Effector memory CD4-positive, alpha-beta T cell (primary cell): Measurements from ENCODE around the gene CSPG4.

ENCODE experiments used
- DNase-seq, 3 donors: peaks; one replicate each; pipeline ENCODE4 v3.0.0-alpha.2; 2020
- H3K27ac ChIP-seq: 2 replicates; pipeline ENCODE4 v1.7.0; 2013; ENCODE audit warnings: mild to moderate bottlenecking, low read length, moderate library complexity; ENCODE audit not compliant: insufficient read depth, poor library complexity, severe bottlenecking
- H3K27me3 ChIP-seq: replicated peaks from 2 replicates; pipeline ENCODE4 v1.7.0; 2013; ENCODE audit warnings: mild to moderate bottlenecking, low read length; ENCODE audit not compliant: insufficient read depth, control insufficient read depth, poor library complexity, severe bottlenecking
- H3K36me3 ChIP-seq: 2 replicates; pipeline ENCODE4 v1.7.0; 2013; ENCODE audit warnings: mild to moderate bottlenecking, low read length, moderate library complexity; ENCODE audit not compliant: control insufficient read depth, insufficient read depth
- H3K4me1 ChIP-seq: 2 replicates; pipeline ENCODE4 v1.7.0; 2013; ENCODE audit warnings: low read length, mild to moderate bottlenecking; ENCODE audit not compliant: control insufficient read depth, insufficient read depth, poor library complexity, severe bottlenecking
- H3K4me3 ChIP-seq: 2 replicates; pipeline ENCODE4 v1.7.0; 2013; ENCODE audit warnings: low read length, low read depth, mild to moderate bottlenecking; ENCODE audit not compliant: insufficient read depth, poor library complexity, severe bottlenecking
- H3K9me3 ChIP-seq: 2 replicates; pipeline ENCODE4 v1.7.0; 2013; ENCODE audit warnings: mild to moderate bottlenecking, low read length, moderate library complexity; ENCODE audit not compliant: control insufficient read depth

The CSPG4 gene

DNA sequence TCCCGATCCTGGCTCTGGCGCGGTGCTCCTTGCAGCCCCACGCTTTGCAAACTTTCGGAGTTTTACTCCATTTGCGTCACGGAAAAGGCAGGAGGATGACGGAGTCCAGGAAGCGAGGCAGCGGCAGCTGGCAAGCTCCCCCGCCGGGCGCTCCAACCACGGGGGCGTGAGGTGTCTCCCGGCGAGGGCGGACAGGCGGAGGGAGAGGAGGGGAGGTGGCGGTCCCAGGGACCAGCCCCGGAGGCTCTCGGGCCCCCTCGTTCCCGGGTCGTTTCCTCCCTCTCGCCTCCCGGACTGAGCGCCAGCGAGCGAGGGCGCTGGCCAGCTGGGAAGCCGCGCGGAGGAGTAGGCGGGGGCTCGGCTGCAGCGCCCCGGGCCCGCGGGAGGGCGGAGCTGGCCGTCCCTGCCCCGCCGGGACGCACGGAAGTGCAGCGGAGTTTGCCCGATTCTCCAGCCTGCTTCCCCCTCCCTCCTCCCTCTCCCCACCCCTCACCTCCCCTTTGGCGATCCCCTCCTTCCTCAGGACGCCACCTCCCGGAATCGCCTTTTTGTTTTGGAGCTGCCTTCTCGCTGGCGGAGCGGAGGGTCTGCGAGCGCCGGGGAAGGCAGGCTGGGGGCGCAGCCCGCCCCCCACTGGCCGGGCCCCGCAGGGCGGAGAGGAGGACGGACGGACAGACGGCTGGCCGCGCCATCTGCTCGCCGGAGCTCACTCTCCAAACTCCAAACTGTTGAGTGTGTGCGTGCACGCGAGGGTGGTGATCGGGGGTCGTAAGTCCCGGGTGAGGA is 65.1 kb downstream of the CSPG4 start, which contains the start of gene SNX33:
Gene SNX33, plus strand, starts transcription at position 543 of the 786 bp plus-strand sequence. CDS start 1,191 bp downstream, outside the sequence.
- Histone ChIP-seq H3K36me3 (no peaks in the 10 kb centered on the region), H3K4me3 (peak within 1 kb of the TSS; percentile 99), H3K4me1 (peaks cover 9% of the 10 kb centered on the region), H3K27ac (peak within 1 kb of the TSS; percentile 60), H3K27me3 (no peaks in the 10 kb centered on the region), H3K9me3 (no peaks in the 10 kb centered on the region)
- DNase-seq = peak; percentile 30 to 47 (median 37)

DNA sequence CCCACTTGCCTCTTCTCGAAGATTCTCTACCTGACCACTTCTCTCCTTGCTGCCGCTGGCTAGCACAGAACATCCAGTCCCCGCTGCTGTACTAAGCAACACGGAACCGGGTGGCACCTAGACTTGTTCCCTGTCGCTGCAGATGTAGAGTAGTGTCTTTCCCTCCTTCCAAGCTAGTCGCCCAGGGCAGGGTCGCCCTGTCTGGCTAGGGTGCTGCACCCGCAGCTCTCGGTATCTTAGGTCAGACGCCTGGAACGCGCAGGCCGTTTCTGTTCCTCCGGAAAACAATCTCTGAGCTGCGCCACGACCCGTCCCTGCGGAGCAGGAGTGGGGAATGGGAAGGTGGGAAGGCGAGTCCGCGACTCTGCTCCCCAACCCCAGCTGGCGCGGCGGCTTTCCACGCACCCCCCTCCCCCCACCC is 65.7 kb downstream of the CSPG4 start:
- Histone ChIP-seq H3K9me3 (no peaks in the 10 kb centered on the region), H3K4me1 (peaks cover 9% of the 10 kb centered on the region), H3K27me3 (no peaks in the 10 kb centered on the region), H3K4me3 (peak overlapping the region; percentile 99), H3K36me3 (no peaks in the 10 kb centered on the region), H3K27ac (peak overlapping the region; percentile 60)
- DNase-seq = no peak

- no peaks in the 10 kb centered on the region for H3K9me3 ChIP-seq
- DNase-seq = no peak
- H3K4me1 ChIP-seq = peaks cover 9% of the 10 kb centered on the region
- H3K4me3 ChIP-seq = peak overlapping the region; percentile 99
- H3K36me3 ChIP-seq = no peaks in the 10 kb centered on the region
- H3K27me3 ChIP-seq = no peaks in the 10 kb centered on the region
- H3K27ac ChIP-seq = no peak overlapping the region
These were observed 66.3 kb downstream of the CSPG4 start for GRCh38 chr15:75646112-75646943.

DNA sequence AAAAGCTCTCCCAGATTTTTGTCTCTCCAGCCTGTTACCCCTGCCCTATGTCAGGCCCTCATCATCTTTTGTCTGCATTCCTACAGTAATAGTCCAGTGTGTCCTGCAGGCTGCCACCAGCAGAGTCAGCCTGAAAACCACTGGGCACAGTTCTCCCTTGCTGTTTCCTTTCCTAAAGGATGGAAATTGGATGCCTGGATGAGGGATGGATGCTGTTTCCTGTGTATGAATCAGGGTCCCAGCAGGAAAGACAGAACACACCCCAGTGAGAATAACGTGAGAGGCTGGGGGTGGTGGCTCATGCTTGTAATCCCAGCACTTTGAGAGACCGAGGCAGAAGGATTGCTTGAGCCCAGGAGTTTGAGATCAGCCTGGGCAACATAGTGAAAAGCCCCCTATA is 68.3 kb downstream of the CSPG4 start:
- H3K4me3 ChIP-seq = no peak overlapping the region
- H3K36me3 ChIP-seq = no peaks in the 10 kb centered on the region
- H3K27ac ChIP-seq = no peak overlapping the region
- no peak for DNase-seq
- peaks cover 20% of the 10 kb centered on the region for H3K4me1 ChIP-seq
- H3K9me3 ChIP-seq = no peaks in the 10 kb centered on the region
- no peaks in the 10 kb centered on the region for H3K27me3 ChIP-seq

DNA sequence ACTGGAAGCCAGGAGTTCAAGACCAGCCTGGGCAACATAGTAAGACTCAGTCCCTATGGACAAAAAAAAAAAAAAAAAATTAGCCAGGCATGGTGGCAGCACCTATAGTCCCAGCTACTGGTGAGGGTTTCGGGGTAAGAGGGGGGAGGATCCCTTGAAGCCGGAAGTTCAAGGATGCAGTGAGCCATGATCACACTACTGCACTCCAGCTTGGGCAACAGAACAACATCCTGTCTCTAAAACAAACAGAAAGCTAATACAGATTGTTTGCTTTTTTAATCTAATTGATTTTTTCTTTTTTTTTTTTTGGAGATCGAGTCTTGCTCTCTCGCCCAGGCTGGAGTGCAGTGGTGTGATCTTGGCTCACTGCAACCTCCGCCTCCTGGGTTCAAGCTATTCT is 71.0 kb downstream of the CSPG4 start:
- Histone ChIP-seq H3K36me3 (no peaks in the 10 kb centered on the region), H3K27me3 (no peaks in the 10 kb centered on the region), H3K4me1 (peaks cover 31% of the 10 kb centered on the region), H3K9me3 (no peaks in the 10 kb centered on the region), H3K27ac (no peak overlapping the region), H3K4me3 (no peak overlapping the region)
- no peak for DNase-seq

DNA sequence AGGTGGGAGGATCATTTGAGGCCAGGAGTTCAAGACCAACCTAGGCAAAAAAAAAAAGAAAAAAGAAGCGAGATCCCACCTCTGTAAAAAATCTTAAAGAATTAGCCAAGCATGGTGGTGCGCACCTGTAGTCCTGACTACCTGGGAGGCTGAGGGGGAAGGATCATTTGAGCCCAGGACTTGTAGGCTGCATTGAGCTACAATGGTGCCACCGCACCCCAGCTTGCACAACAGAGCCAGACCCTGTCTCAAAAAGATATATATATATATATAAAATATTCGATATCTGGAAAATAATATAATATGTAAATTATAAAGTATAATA is 71.5 kb downstream of the CSPG4 start:
- no peak overlapping the region for H3K4me3 ChIP-seq
- H3K27me3 ChIP-seq = no peaks in the 10 kb centered on the region
- H3K4me1 ChIP-seq = peaks cover 31% of the 10 kb centered on the region
- H3K9me3 ChIP-seq = no peaks in the 10 kb centered on the region
- H3K27ac ChIP-seq = peak overlapping the region; percentile 80
- DNase-seq = no peak
- no peaks in the 10 kb centered on the region for H3K36me3 ChIP-seq

DNA sequence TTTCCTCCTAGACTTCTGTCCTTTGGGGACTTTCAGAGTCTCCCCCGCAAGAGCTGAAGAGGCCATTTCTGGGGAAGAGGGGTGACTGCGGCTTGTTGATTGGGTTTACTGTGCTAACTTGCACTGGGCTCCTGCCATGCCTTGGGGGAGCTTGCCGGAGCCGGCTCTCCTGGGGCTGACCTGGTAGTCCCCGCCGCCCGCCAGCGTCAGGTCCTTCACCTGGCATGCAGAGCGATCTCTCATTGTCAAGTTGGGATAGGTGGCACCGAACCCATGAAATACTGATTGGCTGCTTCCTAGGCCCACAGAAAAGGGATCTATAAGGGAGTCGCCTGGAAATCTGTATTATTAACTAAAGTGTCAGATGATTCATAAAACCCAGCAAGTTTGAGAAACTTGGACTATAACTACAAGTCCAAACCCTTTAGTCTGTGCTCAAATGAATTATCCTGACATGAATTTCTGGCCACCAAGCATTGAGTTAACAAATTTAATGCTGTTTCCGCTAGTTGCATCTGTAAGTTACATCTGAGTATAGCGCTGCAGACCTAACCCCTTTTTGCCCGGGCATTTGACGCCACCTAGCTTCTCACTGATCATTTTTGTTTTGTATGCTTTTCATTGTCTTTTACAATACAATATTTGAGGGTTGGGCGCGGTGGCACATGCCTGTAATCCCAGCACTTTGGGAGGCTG is 72.0 kb downstream of the CSPG4 start:
- H3K36me3 ChIP-seq = no peaks in the 10 kb centered on the region
- peak overlapping the region; percentile 80 for H3K27ac ChIP-seq
- H3K4me1 ChIP-seq = peaks cover 34% of the 10 kb centered on the region
- H3K9me3 ChIP-seq = no peaks in the 10 kb centered on the region
- H3K4me3 ChIP-seq = peak overlapping the region; percentile 74
- DNase-seq = peak in 2 of 3 donors; percentile 33 to 34
- no peaks in the 10 kb centered on the region for H3K27me3 ChIP-seq

- Histone ChIP-seq H3K4me3 (peak within 1 kb of the TSS; percentile 74), H3K36me3 (no peaks in the 10 kb centered on the region), H3K4me1 (peaks cover 34% of the 10 kb centered on the region), H3K9me3 (no peaks in the 10 kb centered on the region), H3K27ac (peak within 1 kb of the TSS; percentile 80), H3K27me3 (no peaks in the 10 kb centered on the region)
- peak; percentile 85 to 91 (median 90) for DNase-seq
These were observed 72.8 kb downstream of the CSPG4 start, which contains the start of gene IMP3 for GRCh38 chr15:75639709-75640482. IMP3 (minus strand) TSS chr15:75640224; CDS start chr15:75640168, 56 bp downstream.

- Histone ChIP-seq H3K9me3 (no peaks in the 10 kb centered on the region), H3K4me1 (peaks cover 34% of the 10 kb centered on the region), H3K36me3 (no peaks in the 10 kb centered on the region), H3K27me3 (no peaks in the 10 kb centered on the region), H3K27ac (peak overlapping the region; percentile 80), H3K4me3 (peak overlapping the region; percentile 74)
- DNase-seq = no peak
These were observed 73.4 kb downstream of the CSPG4 start for GRCh38 chr15:75639191-75639708.
